Stimulated activated CD8-positive, alpha-beta memory T cell treated with anti-CD3 and anti-CD28 coated beads, Interleukin-2, amount 100 ng/mL, for 48 hours (primary cell): Measurements from ENCODE around the gene PODXL.

Experiments used
- DNase-seq, 2 donors: peaks; one replicate each; pipeline ENCODE4 v3.0.0-alpha.2; 2020; ENCODE audit warnings: low read depth in 2 of 2

Gene PODXL

GRCh38 chr7:131556053-131556908 is at the start of gene PODXL:
TSS of gene PODXL (minus strand) at chr7:131556628. CDS start at chr7:131556359, 269 bp downstream.
- DNase-seq: peak; percentile 17 to 43

GRCh38 chr7:131605280-131605878 is 49.0 kb upstream of the PODXL start:
- no peak for DNase-seq

- no peak for DNase-seq
Observed at GRCh38 chr7:131604841-131605279, 48.4 kb upstream of the PODXL start.

- DNase-seq: no peak
Observed at GRCh38 chr7:131603932-131604331, 47.5 kb upstream of the PODXL start.

- DNase-seq: no peak
Observed at GRCh38 chr7:131602994-131603372, 46.6 kb upstream of the PODXL start.

GRCh38 chr7:131602304-131602993 is 46.0 kb upstream of the PODXL start:
- DNase-seq: no peak

GRCh38 chr7:131600085-131600881 is 43.9 kb upstream of the PODXL start:
- DNase-seq: no peak

- no peak for DNase-seq
Observed at GRCh38 chr7:131596785-131597184, 40.4 kb upstream of the PODXL start.

- no peak for DNase-seq
Observed at GRCh38 chr7:131595699-131596098, 39.3 kb upstream of the PODXL start.

- DNase-seq: no peak
Observed at GRCh38 chr7:131591687-131592319, 35.4 kb upstream of the PODXL start.

- no peak for DNase-seq
Observed at GRCh38 chr7:131587315-131587923, 31.0 kb upstream of the PODXL start.

- DNase-seq: no peak
Observed at GRCh38 chr7:131586759-131587158, 30.3 kb upstream of the PODXL start.

- no peak for DNase-seq
Observed at GRCh38 chr7:131586259-131586658, 29.8 kb upstream of the PODXL start.

- DNase-seq: no peak
Observed at GRCh38 chr7:131583430-131583829, 27.0 kb upstream of the PODXL start.

GRCh38 chr7:131581241-131582051 is 25.0 kb upstream of the PODXL start:
- no peak for DNase-seq

GRCh38 chr7:131578602-131579001 is 22.2 kb upstream of the PODXL start:
- no peak for DNase-seq

GRCh38 chr7:131574741-131575140 is 18.3 kb upstream of the PODXL start:
- no peak for DNase-seq

- DNase-seq: no peak
Observed at GRCh38 chr7:131570401-131570800, 14.0 kb upstream of the PODXL start.

GRCh38 chr7:131568970-131569369 is 12.5 kb upstream of the PODXL start:
- DNase-seq: no peak

GRCh38 chr7:131568510-131568909 is 12.1 kb upstream of the PODXL start:
- DNase-seq: no peak
